PFSK-1 (cell line): Measurements from ENCODE around the gene GDPGP1.

Source experiments
- POLR2AphosphoS5 ChIP-seq: IDR thresholded peaks from 2 replicates; pipeline ENCODE4 v1.6.1; 2012; ENCODE audit warnings: low read depth, mild to moderate bottlenecking, control low read depth, low read length, moderate library complexity
- REST ChIP-seq, 2 experiments: IDR thresholded peaks; 2 replicates each; pipeline versions ENCODE4 v1.6.1 to v1.8.0; 2011 to 2012; ENCODE audit warnings: low read depth in 2 of 2, low read length in 2 of 2, control low read depth in 1 of 2, inconsistent platforms in 1 of 2, mild to moderate bottlenecking in 1 of 2, moderate library complexity in 1 of 2; ENCODE audit not compliant: insufficient read depth in 1 of 2

DNA sequence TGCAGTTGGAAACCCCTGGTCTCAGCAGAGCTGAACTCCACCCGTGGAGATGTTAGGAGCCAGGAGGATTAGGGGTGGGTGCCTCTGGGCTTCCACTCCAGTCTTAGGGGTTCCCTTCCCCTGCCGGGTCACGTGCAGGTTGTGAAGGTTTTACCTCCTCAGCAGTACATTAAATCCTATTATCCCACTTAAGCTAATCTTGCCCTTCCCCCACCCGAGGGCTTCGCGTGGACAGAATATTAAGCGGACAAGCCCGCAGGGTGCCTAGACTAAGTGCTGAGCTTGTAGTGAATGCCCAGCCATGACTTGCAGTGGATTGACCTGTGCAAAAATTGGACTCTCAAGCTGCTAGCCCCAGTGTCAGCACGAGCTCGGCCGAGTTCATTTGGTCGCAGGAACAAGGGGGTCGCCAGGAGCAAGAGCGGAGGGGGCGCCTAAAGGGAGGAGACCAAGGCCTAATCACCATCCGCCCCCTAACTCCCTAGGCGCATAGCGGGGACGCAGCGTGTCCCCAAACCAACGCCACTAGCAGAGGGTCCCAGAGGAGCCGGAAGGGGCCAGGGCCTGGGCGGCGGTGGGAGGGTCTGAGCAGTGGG lies 33.4 kb upstream of the GDPGP1 start:
- TF ChIP-seq POLR2AphosphoS5 (no peak), REST (IDR thresholded peaks at IDR 0.05; ENCODE audit: insufficient read depth in 1 of 2, low read depth in 2 of 2, low read length in 2 of 2) (no peak)
